Naive thymus-derived CD4-positive, alpha-beta T cell (primary cell): ENCODE measurements around the gene CD72. TPM values are rescaled to one million over a fixed set of nuclear protein-coding genes. Genes with fewer than 3 reads are reported as not detected.

ENCODE experiments used
- ATAC-seq: fragments of 150-1000 bp; cut with Tn5 transposase; 2 replicates; pipeline ENCODE4 v1.10.0; 2021; ENCODE audit warnings: mild to moderate bottlenecking, moderate library complexity
- CTCF ChIA-PET: fragments of 350-600 bp; sonication (Branson Sonifier 250); formaldehyde crosslinking; loops from one replicate; lab custom pipeline; 2021; ENCODE audit warnings: antibody characterized with exemption; lab: Charles Lee
- POLR2A ChIA-PET: fragments of 350-600 bp; sonication (Branson Sonifier 250); formaldehyde crosslinking; loops from one replicate; lab custom pipeline; 2021; ENCODE audit warnings: antibody characterized with exemption, inconsistent platforms; lab: Charles Lee
- DNase-seq, 9 donors: peaks; one replicate each; pipeline versions ENCODE4 v3.0.0 to v3.0.0-alpha.2; 2020 to 2022; ENCODE audit warnings: mixed read lengths in 1 of 9
- H3K27ac ChIP-seq: one replicate; pipeline ENCODE4 v1.7.0; 2013; ENCODE audit warnings: mild to moderate bottlenecking, low read depth, low read length, moderate library complexity
- H3K27me3 ChIP-seq, 2 donors: one replicate each; pipeline ENCODE4 v1.7.0; 2013; ENCODE audit warnings: low read length in 2 of 2, mild to moderate bottlenecking in 2 of 2, moderate library complexity in 2 of 2; ENCODE audit not compliant: control insufficient read depth in 2 of 2, insufficient read depth in 2 of 2
- H3K36me3 ChIP-seq, 3 experiments: 1 replicate in 2 of 3; 2 replicates in 1 of 3; pipeline ENCODE4 v1.7.0; 2013; ENCODE audit warnings: low read length in 3 of 3, mild to moderate bottlenecking in 3 of 3, moderate library complexity in 1 of 3; ENCODE audit not compliant: insufficient read depth in 3 of 3, control insufficient read depth in 2 of 3
- H3K4me1 ChIP-seq, 2 donors: one replicate each; pipeline ENCODE4 v1.7.0; 2013; ENCODE audit warnings: low read length in 2 of 2, mild to moderate bottlenecking in 2 of 2, moderate library complexity in 1 of 2; ENCODE audit not compliant: control insufficient read depth in 2 of 2, insufficient read depth in 2 of 2
- H3K4me3 ChIP-seq: 2 replicates; pipeline ENCODE4 v1.7.0; 2013; ENCODE audit warnings: mild to moderate bottlenecking, low read length
- H3K9me3 ChIP-seq, 3 experiments: 1 replicate in 2 of 3; 2 replicates in 1 of 3; pipeline ENCODE4 v1.7.0; 2013; ENCODE audit warnings: low read length in 3 of 3; ENCODE audit not compliant: control insufficient read depth in 2 of 3
- H3K27ac Mint-ChIP-seq, 9 donors: one replicate each; pipeline ENCODE4 v1.8.0; 2020 to 2022; ENCODE audit warnings: mixed read lengths in 9 of 9, mild to moderate bottlenecking in 8 of 9, moderate library complexity in 5 of 9, inconsistent platforms in 2 of 9
- H3K27me3 Mint-ChIP-seq, 5 donors: one replicate each; pipeline ENCODE4 v1.8.0; 2021 to 2022; ENCODE audit warnings: mixed read lengths in 5 of 5, mild to moderate bottlenecking in 1 of 5
- H3K36me3 Mint-ChIP-seq, 5 donors: one replicate each; pipeline ENCODE4 v1.8.0; 2020 to 2022; ENCODE audit warnings: mixed read lengths in 5 of 5, mild to moderate bottlenecking in 3 of 5, inconsistent platforms in 1 of 5
- H3K4me1 Mint-ChIP-seq, 7 donors: one replicate each; pipeline ENCODE4 v1.8.0; 2020 to 2022; ENCODE audit warnings: mixed read lengths in 7 of 7, mild to moderate bottlenecking in 3 of 7, inconsistent platforms in 1 of 7
- H3K4me3 Mint-ChIP-seq, 10 donors: one replicate each; pipeline ENCODE4 v1.8.0; 2020 to 2022; ENCODE audit warnings: mild to moderate bottlenecking in 10 of 10, mixed read lengths in 10 of 10, moderate library complexity in 6 of 10, inconsistent platforms in 2 of 10
- H3K9me3 Mint-ChIP-seq, 11 donors: one replicate each; pipeline ENCODE4 v1.8.0; 2020 to 2022; ENCODE audit warnings: mixed read lengths in 11 of 11, mild to moderate bottlenecking in 4 of 11, inconsistent platforms in 1 of 11, moderate library complexity in 1 of 11
- intact Hi-C, 2 donors: fragments of 100-400 bp; cut with micrococcal nuclease; formaldehyde crosslinking; loops; one replicate each; pipeline ENCODE4 v1.15.1; 2023
- polyA plus RNA-seq, 2 donors: library from polyadenylated mRNA; unstranded; fragments of 300-500 nt; fragmentation: Illumina TruSeq; gene quantifications; one replicate each; pipeline ENCODE4 v1.2.3, GENCODE V29; 2021
- total RNA-seq, 6 experiments: library from RNA in 5 of 6; stranded (reverse) in 5 of 6; gene quantifications; 1 replicate in 5 of 6; 2 replicates in 1 of 6; pipeline ENCODE4 v1.2.3 and lab custom pipeline; 2021 to 2026

Gene CD72
- total and polyA plus RNA-seq, 7 experiments from 2014 or later, result 0.40 to 12.1 (median 5.2) TPM

DNA sequence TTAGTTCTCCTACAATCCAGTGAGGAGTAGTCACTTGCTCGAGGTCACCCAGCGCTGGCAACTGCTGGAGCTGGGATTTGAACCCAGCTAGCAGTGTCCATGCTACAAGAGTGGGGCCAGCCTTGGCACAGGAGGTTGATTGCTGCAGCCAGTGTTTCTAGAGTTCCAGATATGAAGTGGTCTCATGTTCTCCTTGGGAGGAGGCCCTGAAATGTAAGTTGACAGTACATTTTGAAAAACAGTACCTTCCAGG lies 40.7 kb upstream of the CD72 start:
- Mint-ChIP-seq H3K4me3 (peak overlapping the region; percentile 78 to 95 (median 90)), H3K27me3 (peaks cover 0 to 6% (median 0%) of the 10 kb centered on the region in 5 donors), H3K36me3 (peaks cover 0 to 25% (median 16%) of the 10 kb centered on the region in 5 donors), H3K4me1 (peaks cover 52 to 86% (median 81%) of the 10 kb centered on the region in 7 donors), H3K9me3 (peaks cover 0 to 13% (median 0%) of the 10 kb centered on the region in 11 donors), H3K27ac (peak overlapping the region; percentile 88 to 100 (median 98))
- intact Hi-C loops, result loop anchor here (1.0 to 5.0 kb wide), 13 partner anchors 13 to 547 kb away; partner anchors contain the start of genes CREB3 (in 1 of the 2), GBA2 (in 1 of the 2), HINT2 (in 1 of the 2) and RGP1 (in 1 of the 2)
- CTCF ChIA-PET, result interaction anchor here (0.8 to 10.2 kb wide), 14 partner anchors 10 to 117 kb away, joined by 3 to 107 read pairs (median 7); partner anchors contain the start of genes CD72, CREB3, SIT1 and TESK1
- Histone ChIP-seq H3K27me3 (no peaks in the 10 kb centered on the region), H3K9me3 (no peaks in the 10 kb centered on the region), H3K27ac (peak overlapping the region; percentile 99), H3K4me1 (peaks cover 39 to 49% of the 10 kb centered on the region in 2 donors), H3K36me3 (peaks cover 0 to 12% (median 9%) of the 10 kb centered on the region in 3 experiments), H3K4me3 (peak overlapping the region; percentile 94)
- POLR2A ChIA-PET, result interaction anchor here (1.0 to 11.8 kb wide), 11 partner anchors 11 to 586 kb away, joined by 3 to 264 read pairs (median 6); partner anchors contain the start of genes CREB3, GBA2, RGP1 and SIT1
- ATAC-seq, result no peak
- DNase-seq, result no peak

DNA sequence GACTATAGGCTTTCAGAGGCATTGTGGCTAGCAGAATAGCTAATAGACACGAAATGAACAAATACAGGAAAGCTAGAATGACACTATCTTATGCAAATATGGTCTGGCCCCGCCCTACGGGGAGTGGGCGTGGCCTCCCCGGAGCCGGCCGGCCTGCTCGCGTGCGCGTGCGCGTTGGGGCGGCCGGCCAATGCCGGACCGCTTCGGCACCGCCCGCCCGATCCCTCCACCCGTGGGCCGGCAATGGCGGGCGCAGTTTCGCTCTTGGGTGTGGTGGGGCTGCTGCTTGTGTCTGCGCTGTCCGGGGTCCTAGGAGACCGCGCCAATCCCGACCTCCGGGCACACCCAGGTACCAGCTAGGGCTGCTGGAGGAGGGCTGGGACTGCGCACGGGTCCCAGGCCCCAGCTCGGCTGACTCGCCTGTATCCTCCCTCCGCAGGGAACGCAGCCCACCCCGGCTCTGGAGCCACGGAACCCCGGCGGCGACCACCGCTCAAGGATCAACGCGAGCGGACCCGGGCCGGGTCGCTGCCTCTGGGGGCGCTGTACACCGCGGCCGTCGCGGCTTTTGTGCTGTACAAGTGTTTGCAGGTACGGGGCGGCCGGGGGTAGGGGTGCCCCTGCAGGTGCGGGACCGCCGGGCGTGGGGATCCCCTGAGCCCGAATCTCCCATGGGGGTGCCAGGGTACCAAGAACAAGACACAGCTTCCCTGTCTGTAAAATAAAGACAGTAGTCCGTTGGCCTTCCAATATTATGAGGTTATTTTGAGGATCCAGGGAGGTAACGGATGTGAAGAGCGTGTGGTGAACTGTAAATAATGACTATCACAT lies 40.1 kb upstream of the CD72 start, which contains the start of gene CCDC107:
CCDC107 (plus strand) TSS at position 156 of the 831 bp plus-strand sequence; CDS start at position 244, 88 bp downstream.
- ChIA-PET CTCF (interaction anchor here (0.5 to 10.2 kb wide), 25 partner anchors 11 to 283 kb away, joined by 3 to 107 read pairs (median 4); partner anchors contain the start of genes CD72, CREB3, GBA2 and RGP1), POLR2A (interaction anchor here (0.6 to 11.8 kb wide), 24 partner anchors 11 to 1023 kb away, joined by 3 to 264 read pairs (median 4); partner anchors contain the start of genes CD72, CREB3, GBA2 and RGP1)
- Histone ChIP-seq H3K9me3 (no peaks in the 10 kb centered on the region), H3K27ac (peak within 1 kb of the TSS; percentile 99), H3K4me1 (peaks cover 39 to 49% of the 10 kb centered on the region in 2 donors), H3K4me3 (peak within 1 kb of the TSS; percentile 94), H3K36me3 (peaks cover 0 to 12% (median 9%) of the 10 kb centered on the region in 3 experiments), H3K27me3 (no peaks in the 10 kb centered on the region)
- H3K9me3 Mint-ChIP-seq, result peaks cover 0 to 13% (median 0%) of the 10 kb centered on the region in 11 donors
- peak within 1 kb of the TSS; percentile 78 to 95 (median 90) for H3K4me3 Mint-ChIP-seq
- peak; percentile 86 for ATAC-seq
- peaks cover 49 to 86% (median 76%) of the 10 kb centered on the region in 7 donors for H3K4me1 Mint-ChIP-seq
- peaks cover 0 to 6% (median 0%) of the 10 kb centered on the region in 5 donors for H3K27me3 Mint-ChIP-seq
- peaks cover 0 to 25% (median 16%) of the 10 kb centered on the region in 5 donors for H3K36me3 Mint-ChIP-seq
- peak; percentile 80 to 94 (median 87) for DNase-seq
- H3K27ac Mint-ChIP-seq, result peak within 1 kb of the TSS; percentile 97 to 100 (median 100)
- intact Hi-C loops, result loop anchor here (1.0 to 5.0 kb wide), 13 partner anchors 12 to 546 kb away; partner anchors contain the start of genes CREB3 (in 1 of the 2), GBA2 (in 1 of the 2), HINT2 (in 1 of the 2) and RGP1 (in 1 of the 2)

DNA sequence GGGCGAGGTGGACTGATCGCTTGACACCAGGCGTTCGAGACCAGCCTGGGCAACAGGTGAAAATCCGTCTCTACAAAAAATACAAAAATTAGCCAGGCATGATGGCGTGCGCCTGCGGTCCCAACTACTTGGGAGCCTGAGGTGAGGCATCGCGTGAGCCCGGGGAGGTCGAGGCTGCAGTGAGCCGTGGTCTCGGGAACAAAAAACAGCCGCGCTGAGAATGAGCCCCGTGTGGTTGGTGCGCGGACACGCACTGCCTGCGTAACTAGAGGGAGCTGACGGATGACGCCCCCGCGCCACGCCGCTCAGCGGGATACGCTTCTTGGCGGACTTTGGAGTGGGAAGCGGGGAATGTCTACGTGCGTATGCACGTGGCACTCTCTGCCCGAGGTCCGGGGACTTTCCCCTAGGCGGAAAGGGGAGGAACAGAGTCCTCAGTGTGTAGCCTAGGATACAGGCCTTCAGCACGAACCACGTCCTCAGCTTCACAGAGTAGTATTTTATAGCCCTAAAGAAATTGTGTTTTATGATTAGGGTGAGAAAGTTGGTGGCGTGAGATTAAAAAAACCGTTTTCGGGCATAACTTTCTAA lies 39.4 kb upstream of the CD72 start, which contains the start of gene RMRP:
RMRP (minus strand) TSS at position 474 of the 591 bp plus-strand sequence.
- intact Hi-C loops, result loop anchor here (1.0 to 5.0 kb wide), 14 partner anchors 8 to 545 kb away; partner anchors contain the start of genes CREB3 (in 2 of the 2), HINT2 (in 2 of the 2), TLN1 (in 2 of the 2) and ARHGEF39 (in 1 of the 2)
- Histone ChIP-seq H3K9me3 (no peaks in the 10 kb centered on the region), H3K27me3 (no peaks in the 10 kb centered on the region), H3K27ac (peak within 1 kb of the TSS; percentile 99), H3K4me3 (peak within 1 kb of the TSS; percentile 94), H3K4me1 (peaks cover 35 to 48% of the 10 kb centered on the region in 2 donors), H3K36me3 (peaks cover 0 to 12% (median 9%) of the 10 kb centered on the region in 3 experiments)
- CTCF ChIA-PET, result interaction anchor here (0.5 to 10.2 kb wide), 24 partner anchors 10 to 283 kb away, joined by 3 to 107 read pairs (median 4); partner anchors contain the start of genes CD72, CREB3, GBA2 and RGP1
- DNase-seq, result peak; percentile 67 to 93 (median 91)
- Mint-ChIP-seq H3K27ac (peak within 1 kb of the TSS; percentile 97 to 100 (median 100)), H3K36me3 (peaks cover 0 to 25% (median 16%) of the 10 kb centered on the region in 5 donors), H3K4me3 (peak within 1 kb of the TSS; percentile 78 to 95 (median 90)), H3K27me3 (peaks cover 0 to 6% (median 0%) of the 10 kb centered on the region in 5 donors), H3K9me3 (peaks cover 0 to 13% (median 0%) of the 10 kb centered on the region in 11 donors), H3K4me1 (peaks cover 42 to 78% (median 69%) of the 10 kb centered on the region in 7 donors)
- POLR2A ChIA-PET, result interaction anchor here (0.6 to 11.8 kb wide), 24 partner anchors 10 to 1022 kb away, joined by 3 to 264 read pairs (median 4); partner anchors contain the start of genes CD72, CREB3, GBA2 and RGP1
- ATAC-seq, result peak; percentile 87

DNA sequence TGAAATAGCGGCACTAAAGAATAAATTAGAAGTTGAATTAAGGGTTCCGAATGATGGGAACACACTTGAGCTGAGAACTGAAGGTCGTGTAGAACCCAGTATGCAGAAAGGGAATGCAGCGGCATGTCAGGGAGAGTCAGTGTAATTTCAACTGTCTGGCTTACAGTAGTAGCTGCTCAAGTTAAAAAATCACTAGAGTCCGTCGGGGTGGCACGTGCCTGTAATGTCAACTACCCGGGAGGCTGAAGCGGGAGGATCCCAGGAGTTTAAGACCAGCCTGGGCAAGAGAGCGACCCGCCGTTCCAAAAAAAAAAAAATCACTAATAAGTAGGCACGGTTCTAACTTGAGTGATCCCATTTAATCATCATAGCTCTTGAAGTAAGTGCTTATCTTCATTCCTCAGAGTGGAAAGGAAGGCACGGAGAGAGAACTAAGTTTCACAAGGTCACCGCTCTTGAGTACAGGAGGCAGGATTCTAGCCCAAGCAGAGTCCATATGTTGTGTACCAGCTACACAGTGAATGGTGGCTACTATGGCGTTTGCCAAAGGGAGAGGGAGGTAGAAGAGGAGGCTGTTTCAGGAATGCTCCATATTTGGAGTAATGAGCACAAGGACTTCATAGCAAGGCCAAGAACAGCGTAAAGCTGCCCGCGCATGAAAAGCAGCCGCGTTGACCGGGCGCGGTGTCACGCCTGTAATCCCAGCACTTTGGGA lies 38.8 kb upstream of the CD72 start:
- CTCF ChIA-PET, result interaction anchor here (0.5 to 10.2 kb wide), 15 partner anchors 10 to 736 kb away, joined by 3 to 107 read pairs (median 3); partner anchors contain the start of genes CD72, CREB3, GBA2 and RGP1
- ATAC-seq (no peak), DNase-seq (peak in 3 of 9 donors; percentile 10 to 31 (median 14))
- Mint-ChIP-seq H3K27ac (peak overlapping the region; percentile 97 to 100 (median 100)), H3K4me1 (peaks cover 37 to 73% (median 65%) of the 10 kb centered on the region in 7 donors), H3K9me3 (peaks cover 0 to 13% (median 0%) of the 10 kb centered on the region in 11 donors), H3K36me3 (peaks cover 0 to 23% (median 16%) of the 10 kb centered on the region in 5 donors), H3K27me3 (peaks cover 0 to 6% (median 0%) of the 10 kb centered on the region in 5 donors), H3K4me3 (peak overlapping the region; percentile 78 to 95 (median 90))
- Histone ChIP-seq H3K4me1 (peaks cover 33 to 45% of the 10 kb centered on the region in 2 donors), H3K27ac (peak overlapping the region; percentile 99), H3K36me3 (peaks cover 0 to 12% (median 9%) of the 10 kb centered on the region in 3 experiments), H3K9me3 (no peaks in the 10 kb centered on the region), H3K27me3 (no peaks in the 10 kb centered on the region), H3K4me3 (peak overlapping the region; percentile 94)
- intact Hi-C loops, result loop anchor here in 1 of 2 donors (1.0 to 5.0 kb wide), 5 partner anchors 8 to 545 kb away; partner anchors contain the start of genes ARHGEF39, CREB3, HINT2 and TLN1
- POLR2A ChIA-PET, result interaction anchor here (0.6 to 11.8 kb wide), 21 partner anchors 9 to 168 kb away, joined by 3 to 264 read pairs (median 4); partner anchors contain the start of genes CD72, CREB3, GBA2 and RGP1

DNA sequence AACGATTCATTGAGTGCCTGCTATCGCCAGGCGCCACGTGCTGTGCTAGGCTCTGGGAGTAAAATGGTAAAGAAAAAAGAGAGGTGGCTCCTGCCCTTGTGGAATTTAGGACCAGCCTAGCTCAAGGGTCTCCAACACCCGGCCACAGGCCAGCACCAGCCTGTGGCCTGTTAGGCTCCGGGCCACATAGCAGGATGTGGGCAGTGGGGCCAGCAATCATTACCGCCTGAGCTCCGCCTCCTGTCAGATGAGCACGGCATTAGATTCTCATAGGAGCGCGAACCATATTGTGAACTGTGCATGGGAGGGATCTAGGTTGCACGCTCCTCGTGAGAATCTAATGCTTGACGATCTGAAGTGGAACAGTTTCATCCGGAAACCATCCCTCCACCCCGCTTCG lies 38.1 kb upstream of the CD72 start:
- Mint-ChIP-seq H3K27ac (peak overlapping the region; percentile 97 to 100 (median 100)), H3K9me3 (peaks cover 0 to 13% (median 0%) of the 10 kb centered on the region in 11 donors), H3K36me3 (peaks cover 0 to 19% (median 16%) of the 10 kb centered on the region in 5 donors), H3K27me3 (peaks cover 0 to 6% (median 0%) of the 10 kb centered on the region in 5 donors), H3K4me3 (peak overlapping the region in 9 of 10 donors; percentile 15 to 95 (median 90)), H3K4me1 (peaks cover 34 to 73% (median 65%) of the 10 kb centered on the region in 7 donors)
- no peaks in the 10 kb centered on the region for H3K27me3 ChIP-seq
- ChIA-PET POLR2A (interaction anchor here (0.7 to 11.8 kb wide), 10 partner anchors 9 to 156 kb away, joined by 3 to 264 read pairs (median 4); partner anchors contain the start of genes CD72, CREB3, SIT1 and SPAG8), CTCF (interaction anchor here (0.5 to 10.2 kb wide), 8 partner anchors 9 to 737 kb away, joined by 3 to 107 read pairs (median 17); partner anchors contain the start of genes CD72, SIT1 and TPM2)
- DNase-seq (no peak), ATAC-seq (no peak)
- H3K9me3 ChIP-seq, result no peaks in the 10 kb centered on the region
- peaks cover 0 to 12% (median 9%) of the 10 kb centered on the region in 3 experiments for H3K36me3 ChIP-seq
- peaks cover 34 to 46% of the 10 kb centered on the region in 2 donors for H3K4me1 ChIP-seq
- H3K27ac ChIP-seq, result peak overlapping the region; percentile 99
- no peak overlapping the region for H3K4me3 ChIP-seq
- intact Hi-C loops, result loop anchor here in 1 of 2 donors (5.0 kb wide), 1 partner anchor 544 kb away; no protein-coding TSS in a partner anchor
